Hematopoietic multipotent progenitor cell treated with erythropoietin and hydrocortisone succinate and interleukin-3 and kit ligand, for 6 days (in vitro differentiated cells): Measurements from ENCODE around the gene SMOC2.

Experiments
- DNase-seq: peaks from one replicate; pipeline ENCODE4 v3.0.0-alpha.2; 2015

SMOC2 gene

DNA sequence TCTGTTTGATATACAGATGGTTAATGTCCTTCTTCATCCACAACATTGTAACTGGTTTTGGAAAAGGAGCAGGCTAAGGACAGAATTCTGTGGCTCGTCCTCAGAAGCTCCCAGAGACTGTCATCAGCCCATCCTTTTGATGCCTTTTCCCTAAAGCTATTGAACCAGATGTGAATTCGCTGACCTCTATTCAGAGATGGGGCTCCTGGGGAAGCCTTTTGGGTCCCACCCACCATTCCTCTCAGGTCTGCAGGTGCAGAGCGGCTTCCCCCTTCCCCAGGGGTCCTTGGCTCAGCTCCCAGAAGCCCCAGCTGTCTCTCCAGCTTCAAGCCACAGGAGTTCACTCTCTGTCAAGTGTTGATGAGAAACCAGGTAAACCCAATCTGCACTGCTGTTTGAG, 191.7 kb downstream of the SMOC2 start:
- DNase-seq = no peak

GRCh38 chr6:168634541-168635328, 193.8 kb downstream of the SMOC2 start:
- DNase-seq = no peak

- DNase-seq = no peak
Observed at GRCh38 chr6:168636147-168637004, 195.4 kb downstream of the SMOC2 start.

GRCh38 chr6:168637834-168638233, 196.8 kb downstream of the SMOC2 start:
- DNase-seq = no peak

DNA sequence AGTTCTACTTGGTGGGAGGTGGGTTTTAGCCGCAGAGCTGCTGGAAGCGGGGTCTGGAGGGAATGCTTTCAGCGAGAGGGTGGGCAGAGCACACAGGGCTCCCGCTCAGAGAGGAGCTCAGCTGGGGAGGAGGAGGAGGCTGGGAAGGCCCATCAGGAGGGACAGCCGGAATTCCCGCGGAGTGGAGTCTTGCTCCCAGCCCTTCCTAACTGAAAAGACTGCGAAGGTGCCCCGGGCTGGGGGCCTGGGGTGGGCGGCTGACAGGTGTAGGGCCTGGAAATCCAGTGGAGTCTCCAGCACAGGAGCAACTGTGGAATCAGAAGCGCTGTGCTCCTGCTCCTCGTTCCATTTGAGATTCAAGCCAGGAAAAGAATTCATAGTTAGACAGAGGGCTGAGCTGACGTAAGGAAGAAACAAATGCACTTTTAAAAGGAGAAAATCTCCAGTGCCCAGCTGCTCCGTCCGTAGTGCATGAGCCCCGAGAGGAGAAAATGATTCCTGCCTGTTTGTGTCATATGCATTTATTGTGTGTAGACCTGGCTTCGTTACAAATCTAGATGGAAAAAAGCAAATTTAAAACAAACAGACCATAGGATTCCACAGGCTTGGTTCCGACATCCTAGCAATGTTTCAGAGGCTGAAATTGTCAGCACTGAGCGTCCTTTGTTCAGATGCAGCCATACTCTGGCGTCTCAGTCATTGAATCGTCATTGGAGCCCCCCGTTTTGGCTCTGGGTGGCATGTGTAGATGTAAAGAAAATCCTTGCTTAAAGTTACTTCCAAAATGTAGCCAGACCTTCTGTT, 197.7 kb downstream of the SMOC2 start:
- no peak for DNase-seq

DNA sequence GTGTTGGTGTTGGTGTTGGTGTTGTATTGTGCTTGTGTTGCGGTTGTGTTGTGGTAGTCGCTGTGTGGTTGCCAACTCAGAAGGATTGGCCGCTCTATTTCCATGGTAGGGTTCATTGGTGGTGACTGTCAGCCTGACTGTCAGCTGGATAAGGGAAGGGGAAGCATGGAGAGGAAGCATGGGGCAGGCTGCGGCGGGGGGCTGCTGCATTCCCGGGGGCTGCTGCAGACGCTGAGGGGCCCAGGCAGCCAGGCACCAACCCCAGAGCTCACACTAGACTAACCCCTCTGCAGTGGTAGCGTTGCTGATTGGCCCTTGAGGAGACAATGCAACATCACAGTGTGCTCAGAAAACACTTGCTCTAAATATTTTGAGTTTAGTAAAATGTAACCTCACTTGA, 199.2 kb downstream of the SMOC2 start:
- DNase-seq = no peak

- no peak for DNase-seq
Observed at GRCh38 chr6:168640768-168641167, 199.8 kb downstream of the SMOC2 start.

GRCh38 chr6:168641446-168641845, 200.5 kb downstream of the SMOC2 start:
- DNase-seq = no peak

DNA sequence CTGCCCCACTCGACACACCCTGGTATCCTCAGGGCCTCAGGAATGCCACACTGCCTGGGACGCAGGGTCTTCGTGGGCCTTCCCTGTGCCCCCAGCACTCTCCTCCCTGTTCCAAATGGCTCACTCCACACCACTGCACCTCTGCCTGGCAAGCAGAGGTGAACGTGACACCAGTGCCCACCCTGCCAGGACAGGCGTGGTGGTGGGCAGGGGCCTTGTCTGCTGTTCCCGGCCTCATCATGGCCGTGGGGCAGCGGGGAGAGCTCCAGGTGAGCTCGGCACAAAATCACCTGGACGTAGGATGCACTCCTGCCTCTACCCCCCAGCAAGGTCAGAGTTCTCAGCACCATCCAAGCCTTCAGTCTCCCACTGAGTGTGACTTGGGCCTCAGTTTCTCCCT, 202.4 kb downstream of the SMOC2 start:
- no peak for DNase-seq

DNA sequence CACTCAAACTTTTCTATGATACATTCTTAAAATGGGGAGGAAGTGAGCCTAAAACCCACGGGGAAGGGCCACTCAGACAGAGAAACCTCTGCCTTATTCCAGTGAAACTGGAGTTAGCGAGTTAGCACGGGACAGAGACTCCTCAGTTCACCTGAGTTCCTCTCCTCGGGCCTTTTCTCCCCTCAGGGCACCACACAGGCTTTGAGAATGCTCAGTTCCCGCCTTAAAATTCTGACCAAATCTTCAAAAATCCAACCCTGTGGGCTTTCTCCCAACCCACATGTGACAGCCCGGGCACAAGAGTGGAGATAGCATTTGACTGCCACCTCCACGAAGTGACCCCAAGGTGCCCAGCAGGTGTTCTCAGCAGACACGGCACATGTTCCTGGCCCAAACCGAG, 204.3 kb downstream of the SMOC2 start:
- DNase-seq = no peak

DNA sequence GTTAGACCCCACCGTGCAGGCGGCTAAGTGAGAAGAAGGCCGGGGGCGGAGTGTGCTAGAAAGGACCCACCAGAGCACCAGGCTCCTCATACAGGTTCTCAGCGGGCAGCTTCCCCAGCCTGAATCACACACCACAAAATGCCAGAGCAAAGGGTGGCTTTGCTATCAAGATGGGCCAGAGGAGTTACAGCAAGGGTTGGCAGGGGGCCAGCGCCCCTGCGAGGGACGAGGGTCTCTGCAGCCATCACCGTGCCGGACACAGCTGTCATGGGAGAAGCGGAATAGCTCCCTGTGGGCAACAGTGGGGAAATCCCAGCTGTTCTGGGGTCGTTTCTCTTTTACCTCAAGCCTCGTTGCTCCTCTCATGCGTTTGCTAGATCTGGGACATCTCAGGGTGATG, 206.3 kb downstream of the SMOC2 start:
- DNase-seq = no peak

DNA sequence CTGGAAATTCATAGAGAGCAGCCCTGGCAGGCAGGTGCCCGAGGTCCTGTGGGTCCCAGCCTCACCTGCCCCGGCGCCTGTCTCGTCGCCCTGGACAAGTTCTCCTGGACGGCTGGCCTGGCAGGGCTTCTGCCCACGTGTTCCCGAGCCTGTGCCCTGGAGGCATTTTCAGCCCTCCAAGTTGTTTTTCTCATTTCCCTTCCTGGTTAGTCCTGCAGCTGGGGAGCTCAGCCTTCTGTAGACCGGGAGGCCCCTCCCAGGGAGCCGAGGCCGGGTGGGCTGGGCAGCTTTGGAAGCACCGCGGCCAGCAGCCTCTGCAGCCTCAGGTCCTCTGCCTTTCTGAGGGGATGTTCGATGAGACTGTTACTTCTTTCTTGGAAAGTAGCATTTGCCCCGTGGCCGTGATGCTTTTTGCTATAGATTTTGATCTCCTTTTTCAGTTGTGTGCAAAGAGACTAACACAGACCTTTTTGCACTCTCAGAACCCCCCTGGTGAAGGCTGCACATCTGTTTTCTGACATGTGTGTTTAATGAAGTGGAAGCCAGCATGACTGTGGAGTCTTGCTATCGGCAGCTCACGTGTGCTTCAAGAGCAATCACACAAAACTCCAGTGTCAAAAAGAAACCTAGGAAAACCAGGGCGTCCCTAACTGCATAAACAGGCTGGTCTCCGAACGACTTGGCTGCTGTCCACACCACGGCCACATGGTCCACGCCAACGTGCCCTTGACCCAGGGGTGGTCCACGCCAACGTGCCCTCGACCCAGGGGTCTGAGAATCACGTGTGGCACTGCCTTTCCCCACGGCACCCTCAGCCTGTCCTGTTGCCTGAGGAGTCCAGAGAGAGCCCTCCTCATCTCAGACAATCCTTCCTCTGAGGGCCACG, 207.5 kb downstream of the SMOC2 start:
- no peak for DNase-seq

DNA sequence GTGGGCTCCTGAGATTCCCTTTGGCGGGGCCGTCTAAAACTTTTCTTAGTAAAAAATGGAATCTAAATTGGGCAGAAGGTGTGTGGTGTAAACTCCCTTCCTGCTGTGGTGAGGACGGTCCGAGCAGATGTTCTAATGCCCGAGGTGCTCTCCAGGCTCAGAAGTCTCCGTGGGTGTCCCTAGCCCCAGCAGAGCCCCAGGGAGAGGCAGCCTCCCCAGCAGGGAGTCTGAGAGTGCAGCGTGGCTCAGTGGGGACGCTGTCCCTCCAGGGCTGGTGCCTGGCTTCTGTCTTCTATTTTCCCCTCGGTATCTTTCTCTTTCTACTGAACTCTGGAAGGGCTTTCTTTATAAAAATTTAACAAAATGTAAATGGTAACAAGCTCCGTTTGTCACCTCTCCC, 208.2 kb downstream of the SMOC2 start:
- DNase-seq = no peak

- no peak for DNase-seq
Observed at GRCh38 chr6:168650671-168651111, 209.7 kb downstream of the SMOC2 start.

DNA sequence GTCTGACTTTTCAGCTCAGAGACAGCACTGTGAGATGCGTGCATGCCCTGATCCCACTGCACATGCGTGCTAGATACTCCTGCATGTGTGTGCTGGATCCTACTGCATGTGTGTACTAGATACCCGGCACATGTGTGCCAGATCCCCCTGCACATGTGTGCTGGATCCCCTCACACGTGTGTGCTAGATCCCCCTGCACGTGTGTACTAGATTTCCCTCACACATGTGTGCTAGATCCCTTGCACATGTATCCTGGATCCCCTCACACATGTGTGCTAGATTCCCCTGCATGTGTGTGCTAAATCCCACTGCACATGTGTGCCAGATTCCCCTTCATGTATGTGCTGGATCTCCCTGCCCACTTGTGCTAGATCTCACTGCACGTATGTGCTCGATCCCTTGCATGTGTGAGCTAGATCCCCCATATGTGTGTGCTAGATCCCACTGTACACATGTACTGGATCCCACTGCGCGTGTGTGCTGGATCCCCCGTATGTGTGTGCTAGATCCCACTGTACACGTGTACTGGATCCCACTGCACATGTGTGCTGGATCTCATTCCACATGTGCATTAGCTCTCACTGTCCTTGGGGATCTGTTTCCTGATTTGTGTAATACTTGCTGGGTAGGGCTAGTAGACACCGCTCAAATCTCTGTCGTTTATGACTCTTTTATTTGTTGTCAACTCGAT, 214.6 kb downstream of the SMOC2 start:
- no peak for DNase-seq

DNA sequence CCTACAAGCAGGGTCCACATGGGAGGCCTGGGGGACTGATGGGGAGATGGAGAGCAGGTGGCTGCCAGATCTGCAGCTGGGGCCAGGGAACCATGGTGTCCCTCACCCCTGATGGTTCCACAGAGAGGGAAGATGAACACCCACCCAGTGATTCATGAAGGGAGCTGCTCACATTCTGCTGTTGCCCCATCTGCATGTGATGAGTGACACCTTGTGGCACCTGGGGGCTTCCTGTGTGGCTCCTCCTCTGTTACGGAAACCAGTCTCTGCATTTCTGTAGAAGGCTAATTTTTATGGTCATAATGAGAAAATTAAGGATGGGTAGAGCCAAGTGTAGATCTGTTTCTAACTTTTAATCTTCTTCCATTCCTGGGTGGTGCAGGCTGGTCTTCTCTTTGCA, 217.1 kb downstream of the SMOC2 start:
- no peak for DNase-seq

- DNase-seq = no peak
Observed at GRCh38 chr6:168660400-168660945, 219.5 kb downstream of the SMOC2 start.

GRCh38 chr6:168662301-168662936, 221.4 kb downstream of the SMOC2 start:
- no peak for DNase-seq

DNA sequence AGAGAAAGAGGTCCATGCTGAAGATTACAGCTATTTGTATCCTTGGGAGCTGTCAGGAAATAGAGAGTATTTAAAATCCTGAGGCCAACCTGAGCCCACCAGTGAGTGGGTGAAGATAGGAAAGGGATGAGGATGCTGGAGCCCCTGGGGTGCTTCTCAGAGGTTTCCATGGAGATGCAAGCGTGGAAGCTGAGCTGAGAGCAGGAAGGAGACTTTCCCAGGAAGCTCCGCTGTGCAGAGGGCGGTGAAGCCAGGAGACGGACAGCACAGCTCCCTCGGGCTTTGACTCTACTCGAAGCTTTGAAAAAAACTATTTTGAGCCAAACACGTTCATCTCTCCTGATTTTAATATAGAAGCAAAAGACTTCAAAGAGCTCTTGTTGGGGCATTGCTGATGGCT, 222.1 kb downstream of the SMOC2 start:
- no peak for DNase-seq

GRCh38 chr6:168664956-168665355, 224.0 kb downstream of the SMOC2 start:
- DNase-seq = no peak

- no peak for DNase-seq
Observed at GRCh38 chr6:168666170-168666569, 225.2 kb downstream of the SMOC2 start.
